SH-SY5Y (cell line): Measurements from ENCODE around the gene KCTD1.

Experiments used
- GATA2 ChIP-seq: IDR thresholded peaks from 2 replicates; pipeline ENCODE4 v1.6.1; 2011; ENCODE audit warnings: mild to moderate bottlenecking, low read depth, low read length
- GATA3 ChIP-seq: IDR thresholded peaks from 2 replicates; pipeline ENCODE4 v1.6.1; 2011; ENCODE audit warnings: low read depth, mild to moderate bottlenecking, low read length, moderate library complexity

GRCh38 chr18:26422472-26423162 is 125.7 kb downstream of the KCTD1 start:
- TF ChIP-seq GATA3 = no peak
- no peak for TF ChIP-seq GATA2
